Measurements from ENCODE around the gene ETV3L. TPM values are rescaled to one million over a fixed set of nuclear protein-coding genes. Genes with fewer than 3 reads are reported as not detected.

The ETV3L gene
- total RNA-seq, 4 donors from 2014 or later, result not detected

DNA sequence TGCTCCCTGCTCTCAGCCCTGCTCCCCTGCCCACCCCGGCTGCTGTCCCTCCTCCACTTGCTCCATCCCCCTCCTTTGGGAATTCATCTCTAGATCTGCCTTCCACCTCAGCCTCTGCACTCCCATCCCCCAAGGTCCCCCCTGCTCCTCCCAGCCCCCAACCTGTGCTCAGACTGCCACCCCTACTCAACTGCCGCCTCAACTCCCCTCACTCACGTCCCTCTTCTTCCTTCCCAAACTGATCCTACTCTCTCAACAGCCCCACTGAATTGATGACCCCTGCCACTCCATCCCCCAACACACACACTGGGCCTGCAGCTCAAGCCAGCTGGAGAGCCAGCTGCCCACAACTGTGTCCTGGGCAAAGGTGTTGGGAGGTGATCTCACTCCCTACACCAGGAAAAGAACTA is 15.8 kb upstream of the ETV3L start:
- H3K4me3 ChIP-seq (ENCODE audit: low read depth, poor library complexity, severe bottlenecking), result no peak overlapping the region
- 88 to 92% methylated on average over 3 of the region's 3 CpGs for WGBS, 2 donors
- intact Hi-C loops (cut with DNase I; ENCODE audit: low total_unique reads), result no loop called here
- TF ChIP-seq POLR2A (IDR thresholded peaks at IDR 0.05), result no peak
- TF ChIP-seq, protein P1, sequence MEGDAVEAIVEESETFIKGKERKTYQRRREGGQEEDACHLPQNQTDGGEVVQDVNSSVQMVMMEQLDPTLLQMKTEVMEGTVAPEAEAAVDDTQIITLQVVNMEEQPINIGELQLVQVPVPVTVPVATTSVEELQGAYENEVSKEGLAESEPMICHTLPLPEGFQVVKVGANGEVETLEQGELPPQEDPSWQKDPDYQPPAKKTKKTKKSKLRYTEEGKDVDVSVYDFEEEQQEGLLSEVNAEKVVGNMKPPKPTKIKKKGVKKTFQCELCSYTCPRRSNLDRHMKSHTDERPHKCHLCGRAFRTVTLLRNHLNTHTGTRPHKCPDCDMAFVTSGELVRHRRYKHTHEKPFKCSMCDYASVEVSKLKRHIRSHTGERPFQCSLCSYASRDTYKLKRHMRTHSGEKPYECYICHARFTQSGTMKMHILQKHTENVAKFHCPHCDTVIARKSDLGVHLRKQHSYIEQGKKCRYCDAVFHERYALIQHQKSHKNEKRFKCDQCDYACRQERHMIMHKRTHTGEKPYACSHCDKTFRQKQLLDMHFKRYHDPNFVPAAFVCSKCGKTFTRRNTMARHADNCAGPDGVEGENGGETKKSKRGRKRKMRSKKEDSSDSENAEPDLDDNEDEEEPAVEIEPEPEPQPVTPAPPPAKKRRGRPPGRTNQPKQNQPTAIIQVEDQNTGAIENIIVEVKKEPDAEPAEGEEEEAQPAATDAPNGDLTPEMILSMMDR (IDR thresholded peaks at IDR 0.05), result no peak
- peak in 1 of 2 donors; percentile 69 for DNase-seq (ENCODE audit: low spot score in 2 of 2)

DNA sequence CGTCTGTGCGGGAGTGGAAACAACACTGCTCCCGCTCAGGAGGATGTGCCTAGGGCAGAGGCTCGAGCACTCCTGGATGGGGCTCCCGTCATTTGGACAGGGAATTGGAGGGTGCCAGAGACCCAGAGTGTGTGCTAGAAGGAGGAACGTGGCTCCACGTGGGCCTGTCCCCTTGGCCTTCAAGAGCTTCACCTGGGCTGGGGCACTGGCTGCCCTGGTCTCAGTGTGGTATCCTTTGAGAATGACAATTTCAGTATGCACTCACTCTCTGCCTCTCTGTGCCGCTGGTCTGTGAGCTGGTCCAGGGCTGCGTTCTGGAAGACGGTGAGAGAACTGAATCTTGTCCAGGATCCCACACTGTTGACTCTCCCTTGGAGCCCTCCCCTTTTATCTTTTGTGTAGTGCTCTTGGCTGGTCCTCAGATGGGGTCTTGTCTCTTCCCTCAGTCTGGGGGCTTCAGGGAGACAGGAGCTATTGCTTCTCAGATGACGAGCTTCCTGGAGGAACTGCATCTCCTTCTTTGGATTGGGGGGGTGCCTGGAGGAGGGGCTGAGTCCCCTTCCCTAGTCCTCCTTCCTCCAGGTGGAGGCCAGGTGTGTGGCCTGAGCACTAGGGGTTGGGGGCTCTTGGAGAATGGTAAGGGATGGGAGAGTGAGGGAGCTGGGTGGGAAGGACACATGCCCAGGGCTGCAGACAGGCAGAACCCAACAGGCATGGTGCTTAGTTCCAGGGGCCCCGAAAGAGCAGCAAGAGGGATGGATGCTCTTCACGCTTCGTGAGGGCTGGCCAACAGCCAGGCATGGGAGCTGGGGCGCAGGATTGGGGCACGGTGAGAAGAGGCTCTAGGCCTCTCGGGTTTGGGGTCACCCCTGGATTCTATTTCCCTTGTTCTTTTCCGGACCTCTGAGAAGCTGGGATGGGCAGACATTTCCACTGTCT is 14.8 kb upstream of the ETV3L start:
- WGBS, 2 donors, result 80% methylated on average over 18 of the region's 18 CpGs
- TF ChIP-seq POLR2A (IDR thresholded peaks at IDR 0.05), result no peak
- TF ChIP-seq, protein P1 (IDR thresholded peaks at IDR 0.05), result no peak
- no peak overlapping the region for H3K4me3 ChIP-seq (ENCODE audit: low read depth, poor library complexity, severe bottlenecking)
- peak in 1 of 2 donors; percentile 63 for DNase-seq (ENCODE audit: low spot score in 2 of 2)
- intact Hi-C loops (cut with DNase I; ENCODE audit: low total_unique reads), result no loop called here

DNA sequence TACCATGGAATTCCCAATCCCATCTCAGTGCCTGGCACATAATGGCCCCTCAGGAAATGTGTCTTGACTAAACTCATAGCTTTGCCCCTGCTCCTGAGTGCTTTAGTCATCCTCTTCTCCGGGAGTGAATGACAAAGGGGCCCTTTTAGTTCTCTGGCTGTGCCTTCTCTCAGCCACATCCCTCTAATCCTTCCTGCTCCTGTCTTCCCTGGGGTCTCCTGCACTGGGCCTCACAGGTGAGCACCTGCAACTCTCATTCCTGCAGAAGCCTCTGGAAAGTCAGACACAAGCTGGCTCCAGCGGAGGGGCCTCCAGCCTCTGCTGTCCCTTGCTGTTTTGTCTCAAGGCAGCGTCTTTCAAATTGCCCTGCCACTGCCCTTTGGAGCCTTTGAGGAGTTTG is 14.0 kb upstream of the ETV3L start:
- WGBS, 2 donors, result 75 to 86% methylated on average over 3 of the region's 3 CpGs
- TF ChIP-seq, protein P1 (IDR thresholded peaks at IDR 0.05), result no peak
- no peak for TF ChIP-seq POLR2A (IDR thresholded peaks at IDR 0.05)
- DNase-seq (ENCODE audit: low spot score in 2 of 2), result peak in 1 of 2 donors; percentile 64
- intact Hi-C loops (cut with DNase I; ENCODE audit: low total_unique reads), result no loop called here
- H3K4me3 ChIP-seq (ENCODE audit: low read depth, poor library complexity, severe bottlenecking), result no peak overlapping the region

DNA sequence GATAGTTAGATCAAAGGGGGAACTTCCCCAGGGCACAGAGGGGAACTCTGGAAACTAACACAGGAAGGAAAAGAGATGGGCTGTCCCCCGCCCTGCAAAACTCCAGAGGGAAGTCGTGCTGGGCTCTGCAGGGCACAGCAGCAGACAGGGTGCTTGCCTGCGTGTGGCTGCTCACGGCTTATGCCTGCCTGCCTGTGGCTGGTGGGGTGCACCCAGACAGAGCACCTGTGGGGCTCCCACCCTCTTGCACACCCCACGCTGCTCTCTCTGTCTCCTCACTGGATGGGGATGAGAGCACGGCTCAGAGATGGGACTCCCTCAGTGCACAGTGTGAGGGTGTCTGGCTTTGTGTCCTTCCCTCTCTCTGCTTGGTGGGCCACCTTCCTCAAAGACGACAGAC is 13.5 kb upstream of the ETV3L start:
- intact Hi-C loops (cut with DNase I; ENCODE audit: low total_unique reads), result no loop called here
- 68 to 81% methylated on average over 7 of the region's 7 CpGs for WGBS, 2 donors
- DNase-seq (ENCODE audit: low spot score in 2 of 2), result peak in 1 of 2 donors; percentile 68
- no peak for TF ChIP-seq POLR2A (IDR thresholded peaks at IDR 0.05)
- TF ChIP-seq, protein P1 (IDR thresholded peaks at IDR 0.05), result no peak
- H3K4me3 ChIP-seq (ENCODE audit: low read depth, poor library complexity, severe bottlenecking), result no peak overlapping the region

DNA sequence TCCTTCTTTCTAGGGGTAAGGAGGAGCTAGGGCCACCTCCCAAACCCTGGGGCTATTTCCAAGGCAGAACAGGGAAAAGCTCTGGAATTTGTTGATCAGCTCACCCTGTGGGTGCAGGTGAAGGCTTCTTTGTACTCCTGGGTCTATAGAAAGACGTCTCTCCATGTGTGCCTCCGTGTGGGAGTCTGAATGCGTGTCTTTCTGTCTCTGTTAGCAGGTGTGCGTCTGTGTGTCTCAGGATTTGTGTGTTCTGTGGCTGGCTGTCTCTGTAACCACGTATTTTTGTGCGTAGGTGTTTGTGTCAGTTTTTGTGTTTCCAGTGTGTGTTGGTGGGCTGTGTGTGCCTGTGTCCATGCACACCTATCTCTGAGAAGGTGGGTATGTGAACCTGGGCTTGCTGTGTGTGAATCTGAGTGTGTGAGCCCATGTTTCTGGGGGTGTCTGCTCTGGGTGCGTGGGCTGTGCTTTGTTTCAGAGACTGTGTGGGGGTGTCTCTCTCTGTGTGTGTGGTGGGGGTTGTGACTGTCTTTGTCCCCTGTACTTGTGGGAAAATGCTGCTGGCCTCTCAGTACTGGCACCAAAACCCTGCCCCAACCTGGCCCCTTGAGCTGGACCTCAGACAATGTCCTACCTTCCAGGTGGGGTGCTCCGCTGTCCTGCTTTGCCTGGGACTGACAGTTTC is 12.7 kb upstream of the ETV3L start:
- intact Hi-C loops (cut with DNase I; ENCODE audit: low total_unique reads), result no loop called here
- peak in 1 of 2 donors; percentile 53 for DNase-seq (ENCODE audit: low spot score in 2 of 2)
- TF ChIP-seq POLR2A (IDR thresholded peaks at IDR 0.05), result no peak
- TF ChIP-seq, protein P1 (IDR thresholded peaks at IDR 0.05), result no peak
- H3K4me3 ChIP-seq (ENCODE audit: low read depth, poor library complexity, severe bottlenecking), result no peak overlapping the region
- 74 to 84% methylated on average over 8 of the region's 8 CpGs for WGBS, 2 donors
